ACHN (cell line): ENCODE data around the gene DMD.
"Not testable (repeated sequence)": the region's sequence is repeated elsewhere in the genome, so short reads cannot be mapped to it uniquely, and the experiment has no call there.

Source experiments
- DNase-seq: peaks from one replicate; pipeline ENCODE4 v3.0.0-alpha.2; 2015
- in situ Hi-C: cut with HindIII; loops from 2 replicates; pipeline ENCODE4 v1.10.0; 2017; ENCODE audit warnings: low sequenced_read_pairs, low pct_ligation_motif_present, low pct_unique_long_range_greater_than_20kb

Gene DMD

DNA sequence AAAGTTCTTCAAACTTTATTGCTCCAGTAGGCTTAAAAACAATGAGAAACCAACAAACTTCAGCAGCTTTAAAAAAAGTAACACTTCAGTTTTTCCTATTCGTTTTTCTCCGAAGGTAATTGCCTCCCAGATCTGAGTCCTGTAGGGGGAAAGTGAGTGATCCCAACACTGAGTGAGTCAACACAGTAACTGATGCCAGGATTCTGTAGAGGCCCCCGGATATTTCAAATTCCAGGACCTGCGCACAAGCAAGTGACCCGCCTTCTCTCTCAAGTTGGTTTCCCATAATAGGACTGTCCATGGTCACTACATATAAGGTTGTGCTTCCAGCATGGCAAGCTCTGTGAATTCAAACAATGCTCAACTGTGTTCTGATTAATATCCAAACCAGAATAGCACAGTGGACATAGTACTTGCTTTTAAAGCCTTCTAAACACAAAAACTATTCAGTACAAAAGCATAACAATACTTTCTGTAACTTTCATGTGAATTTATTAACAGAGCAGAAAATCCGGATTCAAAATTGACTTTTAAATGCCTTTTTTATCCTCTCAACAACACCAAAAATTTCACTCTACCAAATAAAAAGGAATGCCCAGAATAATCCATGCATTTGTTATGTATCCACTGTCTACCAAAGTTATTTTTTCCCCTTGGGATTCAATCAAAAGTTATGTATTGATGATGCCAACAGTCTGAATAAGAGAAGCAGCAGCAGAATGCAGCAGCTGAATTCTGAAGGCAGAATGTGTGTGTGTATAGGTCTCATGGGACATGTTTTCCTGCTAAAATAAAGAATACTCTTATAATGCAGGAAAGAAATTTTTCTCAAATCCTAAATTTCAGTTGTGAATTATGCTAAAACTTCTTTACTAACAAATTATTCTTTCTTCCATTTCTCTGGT, at the start of gene DMD:
Gene DMD (minus strand): TSS at position 194 of the 905 bp plus-strand sequence. CDS start 237 bp downstream, outside the sequence.
- peak; percentile 14 for DNase-seq
- in situ Hi-C loops = no loop called here

DNA sequence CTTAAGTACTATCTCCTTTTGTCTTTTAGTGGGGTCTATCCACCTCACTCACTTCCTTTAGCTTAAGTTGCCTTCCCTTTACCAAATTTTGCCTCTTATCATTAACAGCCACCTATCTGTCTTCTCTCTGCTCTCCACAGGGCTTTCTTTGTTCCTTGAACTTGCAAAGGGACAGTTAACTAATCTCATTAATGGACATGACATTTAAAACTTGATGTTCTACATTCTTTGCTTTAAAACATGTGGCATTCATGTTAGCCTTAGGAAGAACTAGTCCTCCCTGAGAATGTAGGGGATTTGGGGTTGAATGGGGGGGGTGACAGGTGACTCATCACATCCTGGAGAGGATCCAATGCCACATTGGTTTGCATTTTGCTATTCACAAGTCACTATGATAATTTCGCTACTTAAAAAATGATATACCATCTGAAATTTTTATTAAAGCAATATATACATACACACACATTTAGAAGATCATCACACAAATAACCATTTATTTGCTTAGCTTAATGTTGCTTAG, 41.0 kb upstream of the DMD start:
- DNase-seq = no peak
- in situ Hi-C loops = no loop called here

- in situ Hi-C loops = no loop called here
These were observed 7.5 kb upstream of the DMD start for GRCh38 chrX:33218819-33219218.

DNA sequence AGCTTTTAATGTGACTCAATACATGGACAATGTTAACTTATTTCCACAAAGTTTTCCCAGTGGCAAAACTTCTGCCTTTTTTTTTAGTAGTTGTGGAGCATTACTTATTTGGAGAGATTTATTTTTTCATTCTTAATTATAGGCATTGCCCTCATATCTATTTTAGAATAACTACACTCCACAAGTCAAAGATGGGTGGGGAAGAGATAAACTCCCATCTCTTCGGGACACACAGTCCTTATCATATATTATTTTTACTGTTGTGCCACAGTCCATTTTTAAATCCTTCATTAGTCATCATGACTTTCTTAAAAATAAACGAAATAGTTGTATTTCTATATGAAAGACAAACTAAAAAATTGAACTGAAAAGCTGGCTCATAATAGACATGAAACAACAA, 1.2 kb downstream of the DMD start:
- in situ Hi-C loops = no loop called here
- DNase-seq = no peak

More at GRCh38 chrX:33218819-33219218, 7.5 kb upstream of the DMD start:
- no peak for DNase-seq

DNA sequence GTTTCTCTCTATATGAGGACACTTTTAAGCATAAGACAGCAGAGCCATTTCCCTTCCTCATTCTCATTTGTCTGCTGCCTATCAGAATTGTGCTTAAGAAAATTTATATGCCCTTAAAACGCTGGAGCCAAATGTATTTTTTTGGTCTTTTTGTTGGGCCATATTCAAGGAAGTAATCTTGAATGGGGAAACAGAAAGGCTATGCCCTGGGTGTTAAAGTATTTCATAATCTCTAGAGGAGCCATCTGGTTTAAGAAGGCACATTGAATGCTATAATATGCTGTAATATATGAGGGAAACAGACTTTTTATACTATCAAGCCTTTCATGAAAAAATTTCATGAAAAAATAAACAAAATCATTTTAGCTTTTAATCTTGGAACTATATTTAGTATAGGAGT, 4.3 kb downstream of the DMD start:
- in situ Hi-C loops = no loop called here
- DNase-seq = no peak

DNA sequence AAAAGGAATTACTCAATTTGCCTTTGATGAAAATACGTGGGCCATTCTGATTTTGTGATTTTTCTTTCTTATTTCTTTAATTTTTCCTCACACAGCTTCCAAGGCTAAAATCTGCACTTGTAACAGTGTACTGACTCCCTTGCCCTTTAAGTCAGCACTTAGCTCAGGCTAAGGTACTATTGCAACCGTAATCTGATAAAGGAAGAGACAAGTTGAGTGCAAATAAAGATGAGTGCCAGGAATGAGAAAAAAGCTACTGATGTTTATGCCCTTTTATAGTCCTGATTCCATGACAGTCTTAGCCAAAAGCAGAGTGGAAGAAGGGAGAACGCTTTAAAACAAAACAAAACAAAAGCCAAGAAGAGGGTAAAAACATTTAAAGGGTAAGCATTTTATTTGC, 6.0 kb downstream of the DMD start:
- DNase-seq = no peak
- in situ Hi-C loops = no loop called here

GRCh38 chrX:33204889-33205288, 6.5 kb downstream of the DMD start:
- DNase-seq = no peak
- in situ Hi-C loops = no loop called here

GRCh38 chrX:33198561-33199279, 12.6 kb downstream of the DMD start:
- in situ Hi-C loops = no loop called here
- DNase-seq = no peak

DNA sequence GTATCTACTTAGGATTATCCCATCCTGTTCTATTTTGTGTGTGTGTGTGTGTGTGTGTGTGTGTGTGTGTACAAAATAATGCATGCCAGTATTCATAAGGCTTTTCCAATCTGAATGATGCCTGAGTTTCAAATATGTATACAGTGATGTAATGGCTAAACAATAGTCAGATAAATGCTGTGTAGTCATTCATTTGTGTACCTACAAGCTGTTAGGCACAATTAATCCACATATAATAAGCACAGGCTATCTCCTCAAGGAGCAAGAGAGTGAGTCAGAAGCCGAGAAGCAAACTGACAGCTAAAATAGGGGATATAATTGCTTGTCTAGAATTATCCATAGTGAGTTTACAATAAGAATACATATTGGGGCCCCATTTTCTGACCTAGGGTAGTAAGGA, 15.7 kb downstream of the DMD start:
- in situ Hi-C loops = no loop called here
- DNase-seq = no peak

DNA sequence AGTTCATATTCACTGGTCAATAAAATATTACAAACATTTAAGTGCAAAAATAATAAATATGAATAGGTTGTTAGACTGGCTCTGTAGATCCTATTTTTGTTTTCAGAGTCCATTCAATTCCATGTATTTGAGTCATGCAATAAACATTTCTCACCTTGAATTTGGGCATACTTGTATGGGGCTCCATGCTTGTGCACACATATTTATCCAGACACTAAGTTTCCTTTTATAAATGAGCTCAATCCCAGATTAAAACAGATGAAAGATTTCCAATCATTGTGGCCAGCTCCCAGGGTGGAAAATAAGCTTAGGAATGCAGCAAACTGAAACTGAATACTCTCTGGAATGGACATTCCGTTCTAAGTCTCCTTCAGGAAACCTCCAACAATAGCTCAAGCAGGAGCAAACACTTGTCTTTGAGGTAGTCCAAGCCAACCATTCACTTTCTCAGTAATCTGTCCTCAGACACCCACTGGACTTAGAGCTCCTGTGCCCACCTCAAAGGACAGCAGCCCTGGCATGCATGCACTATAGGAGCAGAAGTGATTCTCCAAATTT, 16.4 kb downstream of the DMD start:
- no peak for DNase-seq
- in situ Hi-C loops = no loop called here

DNA sequence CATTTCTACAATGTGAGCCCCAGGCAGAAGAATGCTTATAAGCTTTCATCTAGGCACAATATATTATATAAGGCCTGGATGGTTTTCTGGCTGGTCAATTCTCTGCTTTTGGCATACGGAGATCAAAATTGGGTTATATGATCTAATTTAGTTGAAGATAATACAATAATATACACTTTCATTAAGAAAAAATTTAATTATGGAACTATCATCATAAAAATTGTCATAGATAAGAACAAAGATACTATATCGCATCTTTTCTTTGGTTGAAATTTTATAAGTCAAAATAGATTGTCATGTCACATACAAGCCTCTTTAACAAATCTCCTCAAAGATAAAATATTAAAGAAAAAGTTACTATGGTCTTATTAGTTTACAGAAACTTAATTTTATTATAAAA, 17.1 kb downstream of the DMD start:
- DNase-seq = no peak
- in situ Hi-C loops = no loop called here

DNA sequence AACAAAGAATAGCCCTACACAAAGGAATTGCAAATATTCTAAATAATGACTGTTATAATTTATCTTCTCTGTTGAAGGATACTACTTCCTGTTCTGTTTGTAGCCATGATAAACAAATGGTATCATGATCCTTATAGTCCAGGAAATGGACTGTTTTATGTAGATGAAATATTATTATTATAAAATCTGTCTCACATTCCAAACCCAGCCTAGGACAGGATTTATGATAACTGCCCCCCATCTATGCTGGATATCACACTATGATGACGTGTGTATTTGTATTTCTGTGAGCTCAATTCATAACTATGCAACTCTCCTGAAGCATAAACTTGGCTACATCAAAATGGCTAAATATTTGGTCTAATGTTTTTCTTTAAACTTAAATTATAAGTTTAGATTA, 21.3 kb downstream of the DMD start:
- in situ Hi-C loops = no loop called here
- DNase-seq = no peak

DNA sequence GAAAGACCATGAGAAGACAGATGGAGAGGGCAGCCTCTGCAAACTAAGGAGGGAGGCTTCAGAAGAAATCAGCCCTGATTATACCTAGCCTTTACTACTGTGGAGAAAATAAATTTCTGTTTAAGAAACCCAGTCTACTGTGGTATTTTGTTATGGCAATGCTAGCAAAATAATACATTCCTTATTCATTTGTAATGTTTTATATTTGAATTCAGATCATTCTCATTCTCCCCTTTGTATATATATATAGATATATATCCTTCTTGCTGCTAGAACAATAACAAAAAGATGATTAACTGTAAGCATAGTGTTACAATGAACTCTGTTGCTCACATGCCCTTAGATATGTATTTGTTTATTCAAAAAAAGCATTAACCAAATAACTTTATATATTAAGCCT, 22.5 kb downstream of the DMD start:
- in situ Hi-C loops = no loop called here
- no peak for DNase-seq

- DNase-seq = no peak
- in situ Hi-C loops = no loop called here
These were observed 23.1 kb downstream of the DMD start for GRCh38 chrX:33188286-33188685.

DNA sequence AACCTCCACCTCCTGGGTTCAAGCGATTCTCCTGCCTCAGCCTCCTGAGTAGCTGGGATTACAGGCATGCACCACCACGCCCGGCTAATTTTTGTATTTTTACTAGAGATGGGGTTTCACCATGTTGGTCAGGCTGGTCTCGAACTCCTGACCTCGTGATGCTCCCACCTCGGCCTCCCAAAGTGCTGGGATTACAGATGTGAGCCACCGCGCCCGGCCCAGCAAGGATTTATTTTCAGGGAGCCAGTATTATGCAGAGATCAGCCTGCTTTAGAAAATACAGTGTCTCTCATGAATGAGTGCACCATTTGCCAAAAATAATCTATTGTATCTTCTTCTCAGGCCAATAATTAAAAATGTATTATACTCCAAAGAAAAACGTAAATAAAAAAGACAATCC, 26.5 kb downstream of the DMD start:
- DNase-seq, in situ Hi-C loops: not testable (repeated sequence)

- no peak for DNase-seq
- in situ Hi-C loops = no loop called here
These were observed 28.0 kb downstream of the DMD start for GRCh38 chrX:33183361-33183760.

DNA sequence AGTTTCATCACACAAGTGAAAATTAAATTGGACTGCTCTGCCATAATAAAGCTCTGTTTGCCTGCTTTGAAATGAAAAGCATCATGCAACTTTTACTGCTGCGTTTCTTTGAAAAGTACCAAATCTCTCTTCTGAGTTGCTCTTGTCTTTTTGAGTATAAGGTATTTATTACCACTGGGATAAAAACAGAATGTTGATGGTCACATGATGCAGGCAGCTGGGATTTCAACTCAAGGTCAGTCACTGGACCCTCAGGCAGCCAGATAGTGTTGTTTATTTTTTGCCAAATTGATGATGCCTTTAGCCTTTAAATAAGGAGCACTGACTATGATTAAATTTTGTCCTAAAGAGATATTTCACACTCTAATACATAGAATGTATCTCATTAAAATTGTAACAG, 32.7 kb downstream of the DMD start:
- no peak for DNase-seq
- in situ Hi-C loops = no loop called here

DNA sequence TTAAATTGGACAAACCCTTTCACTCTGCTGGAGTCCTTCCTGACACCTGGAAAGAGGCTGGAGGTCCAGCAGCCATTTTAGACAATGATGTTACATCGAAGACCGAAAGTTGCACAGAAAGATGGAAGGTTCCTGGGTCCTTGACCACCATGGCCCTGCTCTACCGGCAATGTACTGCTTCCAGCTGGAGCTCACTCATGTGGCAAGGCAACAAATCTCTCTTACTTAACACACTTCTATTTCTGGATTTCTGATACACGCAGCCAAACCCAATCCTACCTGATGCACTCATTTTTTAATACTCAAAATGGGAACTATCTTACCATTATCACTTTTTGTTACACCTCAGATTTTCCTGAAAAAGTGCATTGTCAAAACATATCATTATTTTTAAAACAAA, 33.1 kb downstream of the DMD start:
- DNase-seq = no peak

GRCh38 chrX:33175201-33175600, 36.1 kb downstream of the DMD start:
- in situ Hi-C loops = no loop called here
- DNase-seq = no peak

More for the DNA sequence above, 33.1 kb downstream of the DMD start:
- in situ Hi-C loops = no loop called here
